BJ (cell line): ENCODE measurements around the gene GNAS-AS1. TPM values are rescaled to one million over a fixed set of nuclear protein-coding genes. Genes with fewer than 3 reads are reported as not detected.

ENCODE experiments used
- CTCF ChIA-PET: fragments of 350-600 bp; formaldehyde crosslinking; extraction: SDS; loops from one replicate; lab custom pipeline; 2021; ENCODE audit warnings: antibody characterized with exemption, inconsistent platforms; lab: Yijun Ruan, JAX
- POLR2A ChIA-PET: fragments of 300-600 bp; sonication (Branson Sonifier 250); formaldehyde crosslinking; extraction: SDS; loops from one replicate; lab custom pipeline; 2021; ENCODE audit warnings: antibody characterized with exemption; lab: Charles Lee
- DNase-seq: peaks from one replicate; pipeline ENCODE4 v3.0.0-alpha.2; 2011; ENCODE audit warnings: low read depth
- H3K27me3 ChIP-seq: 2 replicates; pipeline ENCODE4 v1.6.0; 2011; ENCODE audit warnings: low read length; ENCODE audit not compliant: control insufficient read depth, insufficient read depth
- H3K36me3 ChIP-seq: 2 replicates; pipeline ENCODE4 v1.5.1; 2011; ENCODE audit warnings: low read length; ENCODE audit not compliant: control insufficient read depth, insufficient read depth
- H3K4me3 ChIP-seq: 2 replicates; pipeline ENCODE4 v1.5.1; 2011; ENCODE audit warnings: low read depth, mild to moderate bottlenecking, control low read depth, low read length
- CTCF ChIP-seq: IDR thresholded peaks from 2 replicates; pipeline ENCODE4 v1.5.1; 2011; ENCODE audit warnings: low read depth, mild to moderate bottlenecking, control low read depth, inconsistent platforms, low read length, moderate library complexity; ENCODE audit not compliant: insufficient read depth
- polyA plus RNA-seq: library from polyadenylated mRNA; depleted of rRNA; stranded (reverse); fragments of >200 nt; gene quantifications from 2 replicates; pipeline ENCODE4 v1.2.3, GENCODE V29; 2011

Gene GNAS-AS1
- polyA plus RNA-seq, 1 experiment = 0.45 TPM

GRCh38 chr20:58777657-58778056, 73.0 kb downstream of the GNAS-AS1 start:
- Histone ChIP-seq H3K36me3 (no peaks in the 10 kb centered on the region), H3K4me3 (no peak overlapping the region), H3K27me3 (peaks cover 10% of the 10 kb centered on the region)
- ChIA-PET CTCF (interaction anchor here (0.5 kb wide), 1 partner anchor 779 kb away, joined by 3 read pairs; no protein-coding TSS in a partner anchor), POLR2A (no interaction called here)
- DNase-seq = no peak
- no peak for TF ChIP-seq CTCF

- no peak for DNase-seq
- H3K27me3 ChIP-seq = peaks cover 10% of the 10 kb centered on the region
- no peaks in the 10 kb centered on the region for H3K36me3 ChIP-seq
- no peak overlapping the region for H3K4me3 ChIP-seq
- CTCF ChIA-PET = no interaction called here
- no peak for TF ChIP-seq CTCF
- POLR2A ChIA-PET = no interaction called here
Measured at GRCh38 chr20:58776109-58776508, 74.6 kb downstream of the GNAS-AS1 start.

- POLR2A ChIA-PET = no interaction called here
- no peak overlapping the region for H3K4me3 ChIP-seq
- CTCF ChIA-PET = no interaction called here
- TF ChIP-seq CTCF = no peak
- no peaks in the 10 kb centered on the region for H3K36me3 ChIP-seq
- peaks cover 11% of the 10 kb centered on the region for H3K27me3 ChIP-seq
- no peak for DNase-seq
Measured at GRCh38 chr20:58775371-58775770, 75.3 kb downstream of the GNAS-AS1 start.

GRCh38 chr20:58774667-58775263, 75.9 kb downstream of the GNAS-AS1 start:
- no peaks in the 10 kb centered on the region for H3K36me3 ChIP-seq
- ChIA-PET CTCF (no interaction called here), POLR2A (no interaction called here)
- DNase-seq = no peak
- H3K4me3 ChIP-seq = no peak overlapping the region
- TF ChIP-seq CTCF = no peak
- H3K27me3 ChIP-seq = peaks cover 10% of the 10 kb centered on the region

- no peak for TF ChIP-seq CTCF
- CTCF ChIA-PET = no interaction called here
- POLR2A ChIA-PET = no interaction called here
- Histone ChIP-seq H3K4me3 (no peak overlapping the region), H3K36me3 (no peaks in the 10 kb centered on the region), H3K27me3 (peaks cover 10% of the 10 kb centered on the region)
- no peak for DNase-seq
Measured at GRCh38 chr20:58774214-58774613, 76.5 kb downstream of the GNAS-AS1 start.
